Activated T-cell treated with anti-CD3 and anti-CD28 coated beads for 48 hours (primary cell): ENCODE results near the gene PIGL.
"Not testable (repeated sequence)": the region's sequence is repeated elsewhere in the genome, so short reads cannot be mapped to it uniquely, and the experiment has no call there.

Source experiments
- DNase-seq: peaks from one replicate; pipeline ENCODE4 v3.0.0-alpha.2; 2020; ENCODE audit warnings: low read depth

PIGL gene

GRCh38 chr17:16216341-16217001 is 539 bp upstream of the PIGL start:
- DNase-seq: not testable (repeated sequence)

DNA sequence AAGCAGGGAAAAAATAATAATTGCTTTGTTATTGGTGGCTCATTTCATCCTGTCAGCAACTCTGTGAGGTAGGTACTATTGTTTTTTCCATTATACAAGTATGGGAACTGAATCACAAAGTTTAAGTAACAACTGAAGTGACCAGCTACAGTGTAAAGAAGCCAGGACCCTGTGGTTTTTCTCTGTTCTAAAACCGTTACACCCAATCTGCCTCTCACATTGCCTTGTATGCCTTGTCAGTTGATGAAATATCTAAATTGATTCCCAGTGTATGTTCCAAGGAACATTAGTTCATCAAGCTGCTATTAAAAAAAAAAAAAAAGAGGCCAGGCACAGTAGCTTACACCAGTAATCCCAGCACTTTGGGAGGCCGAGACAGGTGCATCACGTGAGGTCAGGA is 5.4 kb downstream of the PIGL start:
- DNase-seq: no peak

DNA sequence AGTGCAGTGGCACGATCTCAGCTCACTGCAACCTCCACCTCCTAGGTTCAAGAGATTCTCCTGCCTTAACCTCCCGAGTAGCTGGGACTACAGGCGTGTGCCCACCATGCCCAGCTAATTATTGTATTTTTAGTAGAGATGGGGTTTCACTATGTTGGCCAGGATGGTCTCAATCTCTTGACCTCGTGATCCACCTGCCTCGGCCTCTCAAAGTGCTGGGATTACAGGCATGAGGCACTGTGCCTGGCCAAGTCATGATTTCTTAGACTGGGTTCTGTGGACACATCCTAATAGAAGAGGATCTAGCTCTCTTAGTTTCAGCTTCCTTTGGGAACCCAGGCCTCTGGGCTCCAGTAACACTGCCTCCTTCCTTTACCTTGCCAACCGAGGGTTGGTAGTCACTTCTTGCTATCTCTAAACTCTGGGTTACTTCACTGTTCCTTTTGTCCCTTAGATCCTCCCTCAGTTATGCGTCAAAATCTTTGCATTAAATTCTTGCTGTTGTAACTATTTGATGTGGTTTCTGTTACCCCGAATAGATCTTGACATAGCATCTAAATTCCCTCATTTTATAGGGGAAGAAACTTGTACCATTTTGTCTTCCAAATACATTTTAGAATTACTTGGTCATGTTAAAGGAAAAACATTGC is 13.0 kb downstream of the PIGL start:
- not testable (repeated sequence) for DNase-seq

DNA sequence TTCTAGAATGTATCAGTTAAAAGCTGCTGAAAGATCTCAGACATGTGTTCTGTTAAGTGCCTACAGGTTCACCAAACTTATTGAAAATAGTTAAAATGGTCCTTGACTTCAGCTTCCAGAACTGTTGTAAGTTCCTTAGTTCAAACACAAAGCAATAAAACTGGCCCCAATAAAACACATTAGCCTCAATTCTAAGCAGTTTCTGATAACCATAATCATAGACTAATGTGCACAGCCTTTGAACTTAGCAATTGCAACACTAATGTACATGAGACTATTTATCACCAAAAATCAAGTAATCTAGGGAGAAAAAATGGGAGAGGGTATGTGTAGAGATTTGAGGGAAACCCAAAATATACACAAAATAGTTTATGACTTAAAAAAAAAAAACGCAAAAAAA is 15.4 kb downstream of the PIGL start:
- no peak for DNase-seq

DNA sequence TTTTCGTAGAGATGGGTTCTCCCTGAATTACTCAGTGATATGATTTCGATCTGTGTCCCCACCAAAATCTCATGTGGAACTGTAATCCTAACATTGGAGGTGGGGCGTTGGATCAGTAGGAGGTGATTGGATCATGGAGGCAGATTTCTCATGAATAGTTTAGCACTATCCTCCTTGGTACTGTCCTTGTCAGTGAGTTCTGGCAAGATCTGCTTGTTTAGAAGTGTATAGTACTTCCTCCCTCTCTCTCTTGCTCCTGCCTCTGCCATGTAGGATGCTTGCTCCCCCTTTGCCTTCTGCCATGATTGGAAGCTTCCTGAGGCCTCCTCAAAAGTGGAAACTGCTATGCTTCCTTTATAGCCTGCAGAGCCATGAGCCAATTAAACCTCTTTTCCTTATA is 22.9 kb downstream of the PIGL start:
- no peak for DNase-seq

GRCh38 chr17:16241906-16242399 is 24.9 kb downstream of the PIGL start:
- DNase-seq: no peak

DNA sequence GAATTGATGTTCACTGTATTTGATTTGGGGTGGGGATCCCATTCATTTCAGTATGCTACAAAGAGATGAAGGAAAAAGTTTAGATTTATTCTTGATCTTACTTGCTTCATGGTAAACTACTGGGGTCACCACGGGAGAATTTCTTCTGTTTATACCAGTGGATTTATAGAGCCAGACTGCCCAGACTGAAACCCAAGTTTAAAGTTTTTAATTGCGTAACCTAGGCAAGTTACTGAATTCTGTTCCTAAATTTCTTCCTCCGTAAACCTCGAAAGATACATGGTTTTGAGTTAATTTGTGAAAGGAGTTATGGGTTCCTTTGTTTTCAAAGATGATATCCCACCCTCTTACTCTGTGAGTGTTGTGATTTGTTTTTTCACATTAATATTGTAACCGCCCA is 26.4 kb downstream of the PIGL start:
- DNase-seq: no peak

DNA sequence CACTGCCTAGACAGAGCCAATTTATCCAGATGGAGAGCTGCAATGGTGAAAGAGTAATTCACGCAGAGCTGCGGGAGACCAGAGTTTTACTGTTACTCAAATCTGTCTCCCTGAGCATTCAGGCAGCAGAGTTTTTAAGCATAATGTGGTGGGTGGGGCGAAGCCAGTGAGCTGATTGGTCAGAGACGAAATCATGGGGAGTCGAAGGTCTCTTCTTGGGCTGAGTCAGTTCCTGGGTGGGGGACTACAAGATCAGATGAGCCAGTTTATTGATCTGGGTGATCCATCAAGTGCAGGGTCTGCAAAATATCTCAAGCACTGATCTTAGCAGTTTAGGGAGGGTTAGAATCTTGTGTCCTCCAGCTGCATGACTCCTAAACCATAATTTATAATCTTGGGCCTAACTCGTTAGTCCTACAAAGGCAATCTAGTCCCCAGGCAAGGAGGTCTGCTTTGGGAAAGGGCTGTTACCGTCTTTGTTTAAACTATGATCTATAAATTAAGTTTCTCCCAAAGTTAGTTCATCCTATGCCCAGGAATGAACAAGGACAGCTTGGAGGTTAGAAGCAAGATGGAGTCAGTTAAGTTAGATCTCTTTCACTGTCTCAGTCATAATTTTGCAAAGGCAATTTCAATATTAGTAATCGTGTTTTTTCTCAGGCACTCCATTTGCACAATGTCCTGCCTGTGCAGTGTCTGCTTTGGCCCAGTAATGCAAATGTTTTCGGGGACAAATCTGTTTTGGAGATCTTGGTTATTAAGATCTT is 27.0 kb downstream of the PIGL start:
- DNase-seq: peak; percentile 17

- no peak for DNase-seq
Observed at GRCh38 chr17:16247586-16247984, 30.6 kb downstream of the PIGL start.

- no peak for DNase-seq
Observed at GRCh38 chr17:16250635-16251034, 33.6 kb downstream of the PIGL start.

DNA sequence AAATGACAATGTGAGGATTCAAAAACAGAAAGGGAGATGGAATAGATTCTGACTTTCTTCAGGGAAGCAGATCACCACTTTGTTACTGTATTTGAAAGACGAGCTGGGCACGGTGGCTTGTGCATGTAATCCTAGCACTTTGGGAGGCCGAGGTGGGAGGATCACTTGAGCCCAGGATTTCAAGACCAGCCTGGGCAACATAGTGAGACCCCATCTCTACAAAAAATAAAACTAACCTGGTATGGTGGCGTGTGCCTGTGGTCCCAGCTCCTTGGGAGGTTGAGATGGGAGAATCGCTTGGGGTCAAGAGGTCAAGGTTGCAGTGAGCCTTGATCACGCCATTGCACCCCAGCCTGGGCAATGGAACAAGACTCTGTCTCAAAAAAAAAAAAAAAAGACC is 34.0 kb downstream of the PIGL start:
- no peak for DNase-seq

DNA sequence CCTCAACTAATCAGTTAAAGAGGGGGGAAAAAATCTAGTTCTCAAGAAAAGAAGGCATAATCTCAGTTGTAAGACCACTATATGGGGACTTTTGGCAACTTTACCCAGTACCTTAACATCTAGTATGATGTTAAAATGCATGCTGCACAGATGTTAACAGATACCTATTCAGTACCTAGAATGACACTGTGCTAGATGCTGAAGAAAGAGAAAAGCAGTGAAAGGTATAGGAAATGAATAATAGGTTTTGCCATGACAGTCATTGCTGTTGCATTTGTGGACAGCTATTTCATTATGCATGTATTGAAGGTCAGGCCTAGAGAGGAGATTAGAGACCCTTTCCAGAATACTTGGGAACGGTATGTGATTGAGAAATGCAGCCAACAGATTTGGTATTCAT is 34.5 kb downstream of the PIGL start:
- no peak for DNase-seq

DNA sequence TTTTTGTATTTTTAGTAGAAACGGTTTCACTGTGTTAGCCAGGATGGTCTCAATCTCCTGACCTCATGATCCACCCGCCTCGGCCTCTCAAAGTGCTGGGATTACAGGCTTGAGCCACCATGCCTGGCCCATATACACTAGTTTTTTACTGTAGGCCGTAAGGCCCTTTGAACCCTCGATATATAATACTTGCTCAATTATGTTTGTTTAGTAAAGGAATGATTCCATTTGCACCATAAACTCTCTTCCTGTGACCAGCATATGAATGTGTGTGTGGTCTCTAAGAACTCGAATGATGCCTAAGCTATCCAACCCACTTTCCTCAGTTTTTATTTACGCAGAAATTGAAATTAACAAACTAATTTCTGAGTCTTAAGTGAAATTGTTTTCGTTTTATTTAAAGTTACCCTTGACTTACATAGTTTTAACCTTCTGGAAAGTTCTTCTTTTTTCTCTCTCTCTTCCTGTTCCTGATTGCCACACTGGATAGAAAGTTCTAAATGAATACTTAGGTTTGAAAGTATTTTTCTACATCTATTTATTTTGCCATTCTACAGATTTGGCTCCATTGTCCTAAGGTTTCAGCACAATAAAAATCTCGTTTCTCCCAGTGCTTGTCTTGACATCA is 37.9 kb downstream of the PIGL start:
- no peak for DNase-seq

DNA sequence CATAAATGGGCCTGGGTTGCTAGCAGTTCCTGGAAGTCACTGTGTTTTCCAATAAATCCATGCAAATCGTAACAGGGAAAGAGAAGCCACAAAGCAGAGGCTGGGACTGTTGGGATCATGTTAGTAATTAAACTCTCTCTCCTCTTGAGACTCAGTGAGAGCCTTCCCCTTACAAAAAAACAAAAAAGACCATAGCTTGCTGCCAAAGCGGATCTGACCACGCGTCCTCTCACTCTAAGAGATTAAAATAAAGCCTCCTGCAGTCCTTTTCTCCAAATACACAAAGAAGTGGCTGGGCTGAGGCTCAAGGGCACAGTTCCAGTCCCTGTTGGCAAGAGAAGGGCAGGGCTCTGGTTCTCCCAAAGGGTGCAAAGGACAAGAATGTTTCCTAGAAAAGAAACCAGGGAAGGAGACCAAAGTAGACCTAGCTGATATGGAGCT is 38.5 kb downstream of the PIGL start:
- DNase-seq: no peak

- DNase-seq: no peak
Observed at GRCh38 chr17:16258901-16259300, 41.9 kb downstream of the PIGL start.

DNA sequence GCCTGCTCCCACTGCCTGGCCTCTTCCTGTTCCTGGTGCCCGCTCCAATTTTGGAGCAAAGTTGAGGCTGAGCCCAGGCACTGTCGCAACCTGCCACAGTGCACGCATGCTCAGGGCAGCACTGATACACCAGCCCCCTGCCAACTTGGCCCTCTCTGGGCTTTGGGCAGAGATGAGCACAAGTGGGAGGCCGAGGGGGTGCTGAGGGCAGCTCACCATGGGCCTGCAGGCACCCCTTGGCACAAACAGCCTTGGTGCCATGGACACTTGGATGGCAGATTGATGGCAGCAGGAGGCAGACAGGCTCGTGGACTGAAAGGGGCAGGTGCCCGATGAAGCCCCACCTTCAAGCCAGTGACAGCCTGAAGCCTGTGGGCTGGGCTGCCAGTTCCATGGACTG is 42.9 kb downstream of the PIGL start:
- no peak for DNase-seq

DNA sequence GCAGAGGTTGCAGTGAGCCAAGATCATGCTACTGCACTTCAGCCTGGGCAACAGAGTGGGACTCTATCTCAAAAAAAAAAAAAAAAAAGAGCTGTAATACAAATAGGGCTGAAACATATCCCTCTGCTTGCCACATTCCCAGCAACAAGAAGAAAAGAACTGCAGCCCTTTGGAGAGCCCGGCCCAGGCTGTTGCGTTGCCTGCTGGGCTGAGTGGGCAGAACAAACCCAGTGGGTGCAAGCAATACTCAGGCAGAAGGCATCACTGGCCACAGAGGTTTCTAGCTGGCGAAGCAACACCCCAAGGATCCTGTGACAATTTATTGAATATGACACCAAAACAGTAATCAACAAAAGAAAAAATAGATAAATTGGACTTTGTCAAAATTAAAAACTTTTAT is 44.0 kb downstream of the PIGL start:
- no peak for DNase-seq

GRCh38 chr17:16262201-16262600 is 45.2 kb downstream of the PIGL start:
- DNase-seq: no peak

GRCh38 chr17:16267174-16267573 is 50.2 kb downstream of the PIGL start:
- no peak for DNase-seq

GRCh38 chr17:16269658-16270057 is 52.6 kb downstream of the PIGL start:
- no peak for DNase-seq

DNA sequence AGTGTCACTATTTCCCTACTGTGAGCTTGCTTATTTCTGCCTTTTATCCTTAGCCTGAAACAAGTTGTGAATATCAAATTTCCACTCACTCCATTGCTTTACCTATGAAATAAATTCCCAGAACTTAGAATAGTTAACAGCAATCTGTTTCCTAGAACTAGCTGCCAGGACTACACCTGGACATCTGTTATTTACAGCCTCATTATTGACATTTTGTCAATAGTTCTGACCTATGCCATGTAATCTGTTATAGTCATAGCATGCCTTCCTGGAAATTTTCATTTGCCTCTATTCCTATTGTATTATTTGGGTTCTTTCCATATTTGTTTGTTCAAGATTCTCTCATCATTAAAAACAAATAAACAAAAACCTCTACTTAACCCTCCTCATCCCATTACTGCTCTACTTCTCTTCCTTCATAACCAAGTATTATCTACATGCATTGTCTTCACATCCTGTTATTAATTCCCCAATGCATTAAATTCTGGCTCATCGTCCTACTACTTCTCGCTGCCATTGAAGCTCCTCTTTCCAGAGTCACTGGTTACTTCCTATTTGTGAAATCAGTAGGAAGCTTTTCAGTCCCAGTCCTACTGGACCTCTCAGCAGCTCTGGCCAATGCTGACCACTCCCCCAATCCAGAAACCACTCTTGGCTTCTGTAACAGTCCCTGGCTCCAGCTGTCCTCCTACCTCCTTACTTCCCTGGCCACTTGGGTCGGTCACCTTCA is 55.3 kb downstream of the PIGL start:
- no peak for DNase-seq

GRCh38 chr17:16273499-16273898 is 56.5 kb downstream of the PIGL start:
- no peak for DNase-seq
